ENCODE data around the gene SWI5. TPM values are rescaled to one million over a fixed set of nuclear protein-coding genes. Genes with fewer than 3 reads are reported as not detected.

The SWI5 gene
- total RNA-seq, 1 donor from 2014 or later = 26.0 TPM

DNA sequence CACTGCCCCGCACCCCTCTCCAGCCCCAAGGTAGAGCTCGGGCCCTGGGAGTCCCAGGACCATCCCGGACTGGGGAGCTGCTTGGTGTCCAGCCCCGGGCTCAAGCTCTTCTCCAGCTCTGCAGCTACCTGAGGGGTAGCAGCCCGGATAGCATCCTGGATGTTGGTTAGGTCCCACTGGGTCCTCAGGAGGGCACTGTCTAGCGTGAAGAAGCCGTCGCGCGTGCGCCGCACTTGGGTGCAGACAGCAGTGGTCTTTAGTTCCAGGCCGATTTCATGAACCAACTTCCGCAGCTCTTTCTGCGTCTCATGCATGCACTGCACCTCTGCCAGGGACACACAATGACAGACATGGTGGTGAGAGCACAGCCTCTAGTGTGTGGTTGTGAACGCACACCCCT, 33.5 kb downstream of the SWI5 start:
- H3K36me3 Mint-ChIP-seq = peaks cover 24% of the 10 kb centered on the region

GRCh38 chr9:128310461-128310860, 34.4 kb downstream of the SWI5 start:
- Mint-ChIP-seq H3K36me3 (peaks cover 24% of the 10 kb centered on the region), H3K4me3 (no peak overlapping the region), H3K9me3 (no peaks in the 10 kb centered on the region), H3K27ac (no peak overlapping the region), H3K4me1 (no peaks in the 10 kb centered on the region), H3K27me3 (ENCODE audit: low read depth) (no peaks in the 10 kb centered on the region)
- TF ChIP-seq, protein P1, sequence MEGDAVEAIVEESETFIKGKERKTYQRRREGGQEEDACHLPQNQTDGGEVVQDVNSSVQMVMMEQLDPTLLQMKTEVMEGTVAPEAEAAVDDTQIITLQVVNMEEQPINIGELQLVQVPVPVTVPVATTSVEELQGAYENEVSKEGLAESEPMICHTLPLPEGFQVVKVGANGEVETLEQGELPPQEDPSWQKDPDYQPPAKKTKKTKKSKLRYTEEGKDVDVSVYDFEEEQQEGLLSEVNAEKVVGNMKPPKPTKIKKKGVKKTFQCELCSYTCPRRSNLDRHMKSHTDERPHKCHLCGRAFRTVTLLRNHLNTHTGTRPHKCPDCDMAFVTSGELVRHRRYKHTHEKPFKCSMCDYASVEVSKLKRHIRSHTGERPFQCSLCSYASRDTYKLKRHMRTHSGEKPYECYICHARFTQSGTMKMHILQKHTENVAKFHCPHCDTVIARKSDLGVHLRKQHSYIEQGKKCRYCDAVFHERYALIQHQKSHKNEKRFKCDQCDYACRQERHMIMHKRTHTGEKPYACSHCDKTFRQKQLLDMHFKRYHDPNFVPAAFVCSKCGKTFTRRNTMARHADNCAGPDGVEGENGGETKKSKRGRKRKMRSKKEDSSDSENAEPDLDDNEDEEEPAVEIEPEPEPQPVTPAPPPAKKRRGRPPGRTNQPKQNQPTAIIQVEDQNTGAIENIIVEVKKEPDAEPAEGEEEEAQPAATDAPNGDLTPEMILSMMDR (IDR thresholded peaks at IDR 0.05; ENCODE audit: unreplicated experiment) = no peak
- no peak for DNase-seq (ENCODE audit: low spot score in 2 of 2, unreplicated experiment in 2 of 2)

More for the DNA sequence above, 33.5 kb downstream of the SWI5 start:
- Mint-ChIP-seq H3K4me3 (no peak overlapping the region), H3K27me3 (ENCODE audit: low read depth) (no peaks in the 10 kb centered on the region), H3K9me3 (no peaks in the 10 kb centered on the region), H3K4me1 (no peaks in the 10 kb centered on the region), H3K27ac (no peak overlapping the region)
- TF ChIP-seq, protein P1 (IDR thresholded peaks at IDR 0.05; ENCODE audit: unreplicated experiment) = no peak
- no peak for DNase-seq (ENCODE audit: low spot score in 2 of 2, unreplicated experiment in 2 of 2)

DNA sequence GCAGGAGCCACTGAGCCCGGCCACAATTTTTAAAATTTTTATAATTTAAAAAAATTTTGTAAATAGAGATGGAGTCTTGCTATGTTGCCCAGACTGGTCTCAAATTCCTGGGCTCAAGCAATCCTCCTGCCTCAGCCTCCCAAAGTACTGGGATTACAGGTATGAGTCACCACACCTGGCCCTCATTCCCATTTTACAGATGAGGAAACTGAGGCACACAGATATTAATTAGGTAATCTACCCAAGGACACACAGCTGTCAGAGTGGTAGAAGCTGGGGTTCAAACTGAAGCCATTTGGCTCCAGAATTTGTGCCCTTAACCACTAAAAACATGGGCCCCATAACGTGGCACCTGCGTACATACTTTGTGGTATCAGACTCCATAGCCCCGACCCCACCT, 38.6 kb downstream of the SWI5 start:
- TF ChIP-seq, protein P1 (IDR thresholded peaks at IDR 0.05; ENCODE audit: unreplicated experiment) = no peak
- DNase-seq (ENCODE audit: low spot score in 2 of 2, unreplicated experiment in 2 of 2) = no peak
- peaks cover 27% of the 10 kb centered on the region for H3K36me3 Mint-ChIP-seq

DNA sequence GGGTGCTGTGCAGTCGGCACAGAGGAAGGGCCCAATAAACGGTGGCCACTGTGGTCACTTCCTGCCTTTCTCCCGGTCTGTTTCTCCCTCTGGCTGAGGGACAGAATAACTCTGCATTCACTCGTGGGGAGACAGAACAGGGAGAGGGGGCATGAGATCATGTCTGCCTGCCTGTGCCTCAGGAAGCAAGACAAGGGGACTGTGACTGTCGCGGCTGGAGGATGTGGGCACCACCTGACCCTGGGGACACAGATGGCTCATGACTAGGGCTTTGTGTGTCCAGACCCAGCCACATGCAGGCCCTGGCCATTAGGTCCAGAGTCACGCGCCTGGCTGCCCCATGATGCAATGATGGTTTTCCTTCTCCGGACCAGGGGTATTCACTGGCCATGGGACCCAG, 40.3 kb downstream of the SWI5 start:
- TF ChIP-seq, protein P1 (IDR thresholded peaks at IDR 0.05; ENCODE audit: unreplicated experiment) = no peak
- Mint-ChIP-seq H3K4me3 (no peak overlapping the region), H3K27ac (no peak overlapping the region)

More for the DNA sequence above, 38.6 kb downstream of the SWI5 start:
- H3K9me3 Mint-ChIP-seq = no peaks in the 10 kb centered on the region
- no peaks in the 10 kb centered on the region for H3K27me3 Mint-ChIP-seq (ENCODE audit: low read depth)
- H3K4me3 Mint-ChIP-seq = no peak overlapping the region
- no peak overlapping the region for H3K27ac Mint-ChIP-seq
- no peaks in the 10 kb centered on the region for H3K4me1 Mint-ChIP-seq

GRCh38 chr9:128317629-128318028, 41.6 kb downstream of the SWI5 start:
- no peak for DNase-seq (ENCODE audit: low spot score in 2 of 2, unreplicated experiment in 2 of 2)
- H3K9me3 Mint-ChIP-seq = no peaks in the 10 kb centered on the region
- H3K4me1 Mint-ChIP-seq = peaks cover 3% of the 10 kb centered on the region
- no peak overlapping the region for H3K4me3 Mint-ChIP-seq
- H3K27ac Mint-ChIP-seq = no peak overlapping the region
- H3K36me3 Mint-ChIP-seq = peaks cover 20% of the 10 kb centered on the region
- TF ChIP-seq, protein P1 (IDR thresholded peaks at IDR 0.05; ENCODE audit: unreplicated experiment) = no peak
- H3K27me3 Mint-ChIP-seq (ENCODE audit: low read depth) = no peaks in the 10 kb centered on the region

More for the DNA sequence above, 40.3 kb downstream of the SWI5 start:
- Mint-ChIP-seq H3K36me3 (peaks cover 22% of the 10 kb centered on the region), H3K9me3 (no peaks in the 10 kb centered on the region), H3K27me3 (ENCODE audit: low read depth) (no peaks in the 10 kb centered on the region), H3K4me1 (peaks cover 1% of the 10 kb centered on the region)
- DNase-seq (ENCODE audit: low spot score in 2 of 2, unreplicated experiment in 2 of 2) = no peak

DNA sequence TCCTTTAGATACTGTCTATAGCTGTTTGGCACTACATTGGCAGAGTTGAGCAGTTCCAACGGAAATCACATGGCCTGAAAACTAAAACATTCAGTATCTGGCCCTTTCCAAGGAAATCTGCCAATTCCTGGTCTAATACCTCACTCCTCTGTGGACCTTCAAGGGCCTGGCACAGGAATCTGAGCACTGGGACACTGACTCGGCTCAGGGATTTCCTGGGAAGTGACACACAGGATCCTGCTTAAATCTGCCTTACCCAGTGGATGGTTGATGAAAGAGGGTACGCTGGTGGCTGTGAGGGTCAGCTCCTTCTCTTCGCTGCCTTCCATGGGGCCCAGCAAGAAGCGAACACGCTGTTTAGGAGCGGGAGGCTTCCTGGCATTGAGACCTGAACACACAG, 45.3 kb downstream of the SWI5 start:
- DNase-seq (ENCODE audit: low spot score in 2 of 2, unreplicated experiment in 2 of 2) = no peak
- TF ChIP-seq, protein P1 (IDR thresholded peaks at IDR 0.05; ENCODE audit: unreplicated experiment) = no peak
- Mint-ChIP-seq H3K9me3 (no peaks in the 10 kb centered on the region), H3K36me3 (peaks cover 11% of the 10 kb centered on the region), H3K27ac (no peak overlapping the region), H3K4me3 (peak overlapping the region; percentile 97), H3K4me1 (peaks cover 14% of the 10 kb centered on the region), H3K27me3 (ENCODE audit: low read depth) (no peaks in the 10 kb centered on the region)
